Lower leg skin (tissue), 3 donors: Measurements from ENCODE around the gene MACROD1.

ENCODE experiments used
- CTCF ChIP-seq, 3 donors: fragments of 450-650 bp; IDR thresholded peaks; one replicate each; pipeline ENCODE4 v1.5.1; 2016; ENCODE audit warnings: antibody characterized with exemption in 3 of 3, mild to moderate bottlenecking in 3 of 3, moderate library complexity in 2 of 3
- POLR2A ChIP-seq, 2 donors: fragments of 450-650 bp; IDR thresholded peaks; one replicate each; pipeline ENCODE4 v1.6.1; 2016 to 2017; ENCODE audit warnings: antibody characterized with exemption in 2 of 2, mild to moderate bottlenecking in 1 of 2, moderate library complexity in 1 of 2

DNA sequence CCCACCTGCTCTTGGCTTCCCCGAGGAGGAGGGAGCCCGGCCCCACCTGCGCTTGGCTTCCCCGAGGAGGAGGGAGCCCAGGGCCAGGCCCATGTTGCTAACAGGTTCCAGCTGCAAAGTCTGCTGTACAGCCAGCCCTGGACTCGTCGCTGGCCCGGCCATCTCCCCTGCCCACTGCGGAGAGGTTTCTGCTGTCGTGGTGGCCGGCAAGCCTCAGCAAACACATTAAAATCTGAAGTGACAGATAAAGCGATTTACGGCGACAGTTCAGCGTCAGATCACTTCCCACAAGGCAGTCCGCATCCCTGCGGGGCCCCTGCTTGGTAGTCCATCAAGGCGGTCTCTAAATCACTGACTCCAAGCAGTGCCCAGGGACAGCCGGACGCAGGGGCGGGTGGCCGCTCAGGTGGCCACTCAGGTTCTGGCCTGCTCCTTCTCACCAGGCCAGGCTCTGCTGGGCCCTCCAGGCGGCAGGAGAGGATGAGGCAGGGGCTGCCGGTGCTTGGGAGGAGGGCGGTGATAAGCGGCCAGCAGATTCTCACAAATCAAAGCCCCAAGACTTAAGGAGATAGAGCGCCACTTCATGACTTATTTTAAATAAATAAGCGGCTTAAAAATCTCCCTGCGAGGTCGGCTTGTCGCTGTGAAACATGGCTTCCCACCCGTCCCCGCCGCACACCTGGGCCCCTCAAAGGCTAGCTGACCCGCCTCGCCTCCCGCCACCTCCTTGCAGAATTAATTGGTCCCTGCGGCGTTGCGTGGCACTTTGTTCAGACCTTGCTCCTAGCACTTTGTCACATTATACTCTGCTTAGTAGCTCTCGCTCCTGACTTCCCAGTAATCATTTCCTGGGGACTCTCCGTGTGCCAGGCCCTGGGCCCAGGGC is 21.1 kb downstream of the MACROD1 start:
- TF ChIP-seq CTCF (IDR thresholded peaks at IDR 0.05) (no peak), POLR2A (IDR thresholded peaks at IDR 0.05) (no peak)
